HL-60 (cell line): ENCODE data around the gene TBC1D16.

ENCODE experiments used
- POLR2AphosphoS5 ChIP-seq: IDR thresholded peaks from 2 replicates; pipeline ENCODE4 v1.6.1; 2012; ENCODE audit warnings: low read depth
- SPI1 ChIP-seq: IDR thresholded peaks from 2 replicates; pipeline ENCODE4 v1.6.1; 2012; ENCODE audit warnings: low read depth, mild to moderate bottlenecking, borderline replicate concordance
- TF ChIP-seq, protein P1 (sequence below): IDR thresholded peaks from one replicate; pipeline ENCODE4 v1.5.1; 2011; ENCODE audit warnings: low read length, control low read depth, inconsistent platforms; ENCODE audit not compliant: insufficient read depth
- TF ChIP-seq, protein P2 (sequence below): IDR thresholded peaks from 2 replicates; pipeline ENCODE4 v1.6.1; 2012; ENCODE audit warnings: low read depth; ENCODE audit not compliant: insufficient replicate concordance

DNA sequence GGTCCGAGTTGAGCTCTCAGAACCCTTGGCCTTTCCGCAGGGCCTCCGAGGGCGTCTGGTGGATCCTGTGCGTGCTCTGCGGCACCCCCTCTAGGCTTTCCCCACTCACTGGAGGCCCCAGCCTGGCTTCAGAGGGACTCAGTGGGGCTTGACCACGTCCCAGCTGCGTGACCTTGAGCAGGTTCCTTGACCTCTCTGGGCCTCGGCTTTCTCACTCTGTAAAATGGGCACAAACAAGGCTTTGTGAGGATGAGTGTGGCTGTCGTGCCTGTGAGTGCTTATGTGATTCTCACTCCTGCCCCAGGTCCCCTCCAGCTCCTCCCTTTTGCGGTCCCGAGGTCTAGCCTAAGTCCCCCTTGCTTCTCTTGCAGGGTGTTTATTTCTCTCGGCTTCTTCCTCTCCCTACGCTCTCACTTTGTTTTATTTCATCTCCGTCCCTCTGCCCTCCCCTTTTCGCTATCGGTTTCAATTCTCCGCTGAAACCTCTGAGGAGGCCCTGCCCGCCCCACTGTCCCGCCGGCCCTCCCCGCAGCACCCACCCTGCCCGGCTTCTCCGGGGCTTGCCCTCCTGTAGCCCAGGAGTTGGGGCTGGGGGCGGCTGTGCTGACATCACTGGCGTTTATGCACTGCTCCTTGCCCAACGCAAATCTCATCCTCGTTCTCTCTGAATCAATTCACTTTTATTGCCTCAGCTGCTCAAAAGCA, 114.1 kb downstream of the TBC1D16 start:
- TF ChIP-seq, protein P1, sequence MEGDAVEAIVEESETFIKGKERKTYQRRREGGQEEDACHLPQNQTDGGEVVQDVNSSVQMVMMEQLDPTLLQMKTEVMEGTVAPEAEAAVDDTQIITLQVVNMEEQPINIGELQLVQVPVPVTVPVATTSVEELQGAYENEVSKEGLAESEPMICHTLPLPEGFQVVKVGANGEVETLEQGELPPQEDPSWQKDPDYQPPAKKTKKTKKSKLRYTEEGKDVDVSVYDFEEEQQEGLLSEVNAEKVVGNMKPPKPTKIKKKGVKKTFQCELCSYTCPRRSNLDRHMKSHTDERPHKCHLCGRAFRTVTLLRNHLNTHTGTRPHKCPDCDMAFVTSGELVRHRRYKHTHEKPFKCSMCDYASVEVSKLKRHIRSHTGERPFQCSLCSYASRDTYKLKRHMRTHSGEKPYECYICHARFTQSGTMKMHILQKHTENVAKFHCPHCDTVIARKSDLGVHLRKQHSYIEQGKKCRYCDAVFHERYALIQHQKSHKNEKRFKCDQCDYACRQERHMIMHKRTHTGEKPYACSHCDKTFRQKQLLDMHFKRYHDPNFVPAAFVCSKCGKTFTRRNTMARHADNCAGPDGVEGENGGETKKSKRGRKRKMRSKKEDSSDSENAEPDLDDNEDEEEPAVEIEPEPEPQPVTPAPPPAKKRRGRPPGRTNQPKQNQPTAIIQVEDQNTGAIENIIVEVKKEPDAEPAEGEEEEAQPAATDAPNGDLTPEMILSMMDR, result no peak
- no peak for TF ChIP-seq POLR2AphosphoS5
- TF ChIP-seq, protein P2, sequence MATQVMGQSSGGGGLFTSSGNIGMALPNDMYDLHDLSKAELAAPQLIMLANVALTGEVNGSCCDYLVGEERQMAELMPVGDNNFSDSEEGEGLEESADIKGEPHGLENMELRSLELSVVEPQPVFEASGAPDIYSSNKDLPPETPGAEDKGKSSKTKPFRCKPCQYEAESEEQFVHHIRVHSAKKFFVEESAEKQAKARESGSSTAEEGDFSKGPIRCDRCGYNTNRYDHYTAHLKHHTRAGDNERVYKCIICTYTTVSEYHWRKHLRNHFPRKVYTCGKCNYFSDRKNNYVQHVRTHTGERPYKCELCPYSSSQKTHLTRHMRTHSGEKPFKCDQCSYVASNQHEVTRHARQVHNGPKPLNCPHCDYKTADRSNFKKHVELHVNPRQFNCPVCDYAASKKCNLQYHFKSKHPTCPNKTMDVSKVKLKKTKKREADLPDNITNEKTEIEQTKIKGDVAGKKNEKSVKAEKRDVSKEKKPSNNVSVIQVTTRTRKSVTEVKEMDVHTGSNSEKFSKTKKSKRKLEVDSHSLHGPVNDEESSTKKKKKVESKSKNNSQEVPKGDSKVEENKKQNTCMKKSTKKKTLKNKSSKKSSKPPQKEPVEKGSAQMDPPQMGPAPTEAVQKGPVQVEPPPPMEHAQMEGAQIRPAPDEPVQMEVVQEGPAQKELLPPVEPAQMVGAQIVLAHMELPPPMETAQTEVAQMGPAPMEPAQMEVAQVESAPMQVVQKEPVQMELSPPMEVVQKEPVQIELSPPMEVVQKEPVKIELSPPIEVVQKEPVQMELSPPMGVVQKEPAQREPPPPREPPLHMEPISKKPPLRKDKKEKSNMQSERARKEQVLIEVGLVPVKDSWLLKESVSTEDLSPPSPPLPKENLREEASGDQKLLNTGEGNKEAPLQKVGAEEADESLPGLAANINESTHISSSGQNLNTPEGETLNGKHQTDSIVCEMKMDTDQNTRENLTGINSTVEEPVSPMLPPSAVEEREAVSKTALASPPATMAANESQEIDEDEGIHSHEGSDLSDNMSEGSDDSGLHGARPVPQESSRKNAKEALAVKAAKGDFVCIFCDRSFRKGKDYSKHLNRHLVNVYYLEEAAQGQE, result no peak
- no peak for TF ChIP-seq SPI1
